Astrocyte of the spinal cord (primary cell): ENCODE measurements around the gene INPP4B.

ENCODE experiments used
- DNase-seq: peaks from one replicate; pipeline ENCODE4 v3.0.0; 2011; ENCODE audit warnings: low read depth, low spot score
- H3K4me3 ChIP-seq: 2 replicates; pipeline ENCODE4 v1.5.1; 2011; ENCODE audit warnings: low read depth, mild to moderate bottlenecking, low read length, moderate library complexity
- in situ Hi-C: cut with HindIII; loops from 2 replicates; pipeline ENCODE4 v1.10.0; 2017; ENCODE audit warnings: low sequenced_read_pairs
- TF ChIP-seq, protein P1 (sequence below): IDR thresholded peaks from 2 replicates; pipeline ENCODE4 v1.5.1; 2012; ENCODE audit warnings: low read depth, mild to moderate bottlenecking, low read length, inconsistent platforms

The INPP4B gene

GRCh38 chr4:142631836-142632235, 214.3 kb downstream of the INPP4B start:
- TF ChIP-seq, protein P1, sequence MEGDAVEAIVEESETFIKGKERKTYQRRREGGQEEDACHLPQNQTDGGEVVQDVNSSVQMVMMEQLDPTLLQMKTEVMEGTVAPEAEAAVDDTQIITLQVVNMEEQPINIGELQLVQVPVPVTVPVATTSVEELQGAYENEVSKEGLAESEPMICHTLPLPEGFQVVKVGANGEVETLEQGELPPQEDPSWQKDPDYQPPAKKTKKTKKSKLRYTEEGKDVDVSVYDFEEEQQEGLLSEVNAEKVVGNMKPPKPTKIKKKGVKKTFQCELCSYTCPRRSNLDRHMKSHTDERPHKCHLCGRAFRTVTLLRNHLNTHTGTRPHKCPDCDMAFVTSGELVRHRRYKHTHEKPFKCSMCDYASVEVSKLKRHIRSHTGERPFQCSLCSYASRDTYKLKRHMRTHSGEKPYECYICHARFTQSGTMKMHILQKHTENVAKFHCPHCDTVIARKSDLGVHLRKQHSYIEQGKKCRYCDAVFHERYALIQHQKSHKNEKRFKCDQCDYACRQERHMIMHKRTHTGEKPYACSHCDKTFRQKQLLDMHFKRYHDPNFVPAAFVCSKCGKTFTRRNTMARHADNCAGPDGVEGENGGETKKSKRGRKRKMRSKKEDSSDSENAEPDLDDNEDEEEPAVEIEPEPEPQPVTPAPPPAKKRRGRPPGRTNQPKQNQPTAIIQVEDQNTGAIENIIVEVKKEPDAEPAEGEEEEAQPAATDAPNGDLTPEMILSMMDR, result no peak
- in situ Hi-C loops, result no loop called here
- H3K4me3 ChIP-seq, result no peak overlapping the region
- DNase-seq, result no peak

DNA sequence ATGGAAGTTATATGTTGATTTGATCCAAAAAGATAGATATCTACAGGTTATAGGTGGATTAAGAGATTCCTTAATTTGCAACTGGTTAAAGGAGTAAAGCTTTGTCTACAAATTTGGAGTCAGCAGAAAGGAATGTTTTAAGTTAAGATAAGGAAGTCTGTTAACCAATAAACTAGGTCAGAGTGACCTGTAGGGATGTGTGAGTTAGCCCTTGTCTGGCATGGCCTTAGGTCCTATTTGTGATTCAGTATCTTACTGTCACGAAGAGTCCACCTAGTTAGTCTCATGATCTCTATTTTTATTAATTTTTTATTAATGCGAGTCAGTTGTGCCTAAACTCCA, 230.8 kb downstream of the INPP4B start:
- TF ChIP-seq, protein P1, result no peak
- in situ Hi-C loops, result no loop called here
- no peak overlapping the region for H3K4me3 ChIP-seq
- DNase-seq, result peak; percentile 46

GRCh38 chr4:142614621-142615323, 231.3 kb downstream of the INPP4B start:
- TF ChIP-seq, protein P1, result no peak
- in situ Hi-C loops, result no loop called here
- peak; percentile 51 for DNase-seq
- no peak overlapping the region for H3K4me3 ChIP-seq

DNA sequence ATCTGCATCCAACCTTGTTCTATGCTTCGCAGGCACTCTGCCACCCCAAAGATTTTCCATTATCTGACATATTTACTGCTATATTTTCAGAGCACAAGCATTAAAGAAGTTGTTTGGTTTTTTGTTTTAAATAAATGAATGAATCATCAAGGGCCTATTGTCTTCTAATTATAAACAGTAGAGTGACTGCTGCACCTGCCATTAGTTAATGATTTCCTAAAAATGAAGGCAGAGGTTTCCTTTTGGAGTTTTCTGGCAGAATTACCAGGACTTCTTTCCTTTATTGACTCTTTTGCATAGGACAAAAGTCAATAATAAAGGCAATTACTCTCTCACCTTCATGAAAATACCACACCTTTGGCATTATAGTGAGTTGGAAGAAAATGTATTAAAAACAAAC, 238.1 kb downstream of the INPP4B start:
- TF ChIP-seq, protein P1, result no peak
- DNase-seq, result no peak
- in situ Hi-C loops, result no loop called here
- no peak overlapping the region for H3K4me3 ChIP-seq

GRCh38 chr4:142600952-142601351, 245.1 kb downstream of the INPP4B start:
- TF ChIP-seq, protein P1, result no peak
- no peak for DNase-seq
- in situ Hi-C loops, result no loop called here
- no peak overlapping the region for H3K4me3 ChIP-seq

GRCh38 chr4:142598132-142598531, 248.0 kb downstream of the INPP4B start:
- no peak for DNase-seq

More at GRCh38 chr4:142598132-142598531, 248.0 kb downstream of the INPP4B start:
- H3K4me3 ChIP-seq, result no peak overlapping the region
- in situ Hi-C loops, result no loop called here
- TF ChIP-seq, protein P1, result no peak
